ENCODE measurements around the gene CACUL1.
"Not testable (repeated sequence)": the region's sequence is repeated elsewhere in the genome, so short reads cannot be mapped to it uniquely, and the experiment has no call there.

CACUL1 gene

GRCh38 chr10:118682533-118682932, 72.2 kb downstream of the CACUL1 start:
- DNase-seq = no peak

GRCh38 chr10:118680197-118680596, 74.6 kb downstream of the CACUL1 start:
- no peak for DNase-seq

GRCh38 chr10:118674226-118674919, 80.4 kb downstream of the CACUL1 start:
- DNase-seq = no peak

GRCh38 chr10:118672766-118673715, 81.7 kb downstream of the CACUL1 start:
- no peak for DNase-seq

GRCh38 chr10:118672153-118672552, 82.6 kb downstream of the CACUL1 start:
- DNase-seq = no peak

GRCh38 chr10:118671221-118671620, 83.5 kb downstream of the CACUL1 start:
- DNase-seq = not testable (repeated sequence)

GRCh38 chr10:118670472-118671124, 84.2 kb downstream of the CACUL1 start:
- DNase-seq = no peak

- no peak for DNase-seq
Measured at GRCh38 chr10:118669835-118670234, 84.9 kb downstream of the CACUL1 start.

GRCh38 chr10:118669020-118669791, 85.6 kb downstream of the CACUL1 start:
- no peak for DNase-seq

- DNase-seq = no peak
Measured at GRCh38 chr10:118668228-118668952, 86.4 kb downstream of the CACUL1 start.

- DNase-seq = no peak
Measured at GRCh38 chr10:118667732-118668131, 87.0 kb downstream of the CACUL1 start.

GRCh38 chr10:118666350-118666749, 88.4 kb downstream of the CACUL1 start:
- DNase-seq = no peak

- no peak for DNase-seq
Measured at GRCh38 chr10:118664321-118664720, 90.4 kb downstream of the CACUL1 start.

GRCh38 chr10:118663176-118663575, 91.6 kb downstream of the CACUL1 start:
- DNase-seq = no peak

GRCh38 chr10:118662228-118663035, 92.3 kb downstream of the CACUL1 start:
- peak; percentile 67 for DNase-seq

GRCh38 chr10:118658762-118659161, 96.0 kb downstream of the CACUL1 start:
- DNase-seq = no peak

- DNase-seq = peak; percentile 50
Measured at GRCh38 chr10:118658168-118658567, 96.6 kb downstream of the CACUL1 start.

- not testable (repeated sequence) for DNase-seq
Measured at GRCh38 chr10:118645294-118645693, 109.5 kb downstream of the CACUL1 start.

- no peak for DNase-seq
Measured at GRCh38 chr10:118642228-118642627, 112.5 kb downstream of the CACUL1 start.

- DNase-seq = no peak
Measured at GRCh38 chr10:118638680-118639079, 116.1 kb downstream of the CACUL1 start.
